ENCODE measurements around the gene DCD. TPM values are rescaled to one million over a fixed set of nuclear protein-coding genes. Genes with fewer than 3 reads are reported as not detected.

The DCD gene
- total RNA-seq, 1 experiment from 2014 or later: not detected

DNA sequence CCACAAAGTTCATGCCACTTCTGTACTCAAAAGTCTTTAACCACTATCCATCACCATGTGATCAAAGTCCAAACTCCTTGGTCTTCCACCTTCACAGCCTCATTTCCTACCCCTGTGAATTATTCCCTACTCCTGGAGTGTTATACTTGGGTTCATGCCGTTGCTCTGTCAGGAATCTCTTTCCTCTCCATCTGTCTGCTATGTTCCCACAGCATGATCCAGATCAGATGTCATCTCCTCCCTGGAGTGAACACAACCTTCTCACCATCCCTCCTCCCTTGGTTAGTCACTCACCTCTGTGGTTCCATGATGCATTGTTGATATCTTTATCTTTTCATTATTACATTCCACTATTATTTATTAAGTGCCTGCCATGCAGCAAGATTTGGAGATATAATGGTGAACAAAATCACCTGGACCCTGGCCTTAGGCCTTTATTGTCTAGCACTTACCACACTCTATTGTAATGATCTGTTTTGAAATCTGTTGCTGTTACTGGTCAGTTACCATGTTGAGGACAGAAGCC, 35.9 kb downstream of the DCD start:
- CTCF ChIA-PET: no interaction called here

DNA sequence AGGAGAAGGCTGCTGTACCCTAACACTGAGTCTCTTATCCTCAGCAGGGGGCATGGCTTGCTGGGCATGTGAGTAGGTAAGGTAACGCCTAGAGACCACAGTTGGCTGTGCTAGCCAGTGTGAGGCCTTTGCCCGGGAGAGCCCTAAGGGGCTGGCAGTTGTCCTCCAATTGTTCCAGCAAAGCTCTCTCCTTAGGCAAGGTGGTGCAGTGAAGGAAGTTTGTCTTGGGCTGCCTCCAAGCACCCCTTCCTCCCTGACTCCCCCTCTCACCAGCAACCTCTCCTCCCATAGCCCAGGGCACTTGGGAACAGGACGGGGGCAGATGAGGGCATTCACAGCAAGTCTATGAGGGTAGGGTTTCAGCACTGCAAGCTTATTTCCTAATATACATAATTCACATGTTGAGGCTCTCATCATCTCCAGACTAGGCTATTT, 36.4 kb downstream of the DCD start:
- Histone ChIP-seq H3K9me3 (ENCODE audit: low read depth, low read length, poor library complexity, severe bottlenecking) (no peaks in the 10 kb centered on the region), H3K27me3 (replicated peaks; ENCODE audit: insufficient read depth, low read depth, low read length, poor library complexity) (no peaks in the 10 kb centered on the region), H3K4me1 (ENCODE audit: insufficient read depth, low read length, poor library complexity, severe bottlenecking) (peaks cover 11% of the 10 kb centered on the region), H3K27ac (ENCODE audit: low read depth, low read length, poor library complexity, severe bottlenecking) (no peak overlapping the region), H3K36me3 (ENCODE audit: insufficient read depth, low read length, poor library complexity, severe bottlenecking) (no peaks in the 10 kb centered on the region), H3K4me3 (ENCODE audit: low read depth, low read length, poor library complexity, severe bottlenecking) (no peak overlapping the region)
- DNase-seq (ENCODE audit: low spot score): no peak
- ChIA-PET POLR2A (ENCODE audit: low non-redundant PET) (no interaction called here), CTCF (no interaction called here)
- TF ChIP-seq EZH2 (IDR thresholded peaks at IDR 0.05; ENCODE audit: borderline replicate concordance, low read depth, low read length, poor library complexity, severe bottlenecking): no peak
- TF ChIP-seq, protein P1, sequence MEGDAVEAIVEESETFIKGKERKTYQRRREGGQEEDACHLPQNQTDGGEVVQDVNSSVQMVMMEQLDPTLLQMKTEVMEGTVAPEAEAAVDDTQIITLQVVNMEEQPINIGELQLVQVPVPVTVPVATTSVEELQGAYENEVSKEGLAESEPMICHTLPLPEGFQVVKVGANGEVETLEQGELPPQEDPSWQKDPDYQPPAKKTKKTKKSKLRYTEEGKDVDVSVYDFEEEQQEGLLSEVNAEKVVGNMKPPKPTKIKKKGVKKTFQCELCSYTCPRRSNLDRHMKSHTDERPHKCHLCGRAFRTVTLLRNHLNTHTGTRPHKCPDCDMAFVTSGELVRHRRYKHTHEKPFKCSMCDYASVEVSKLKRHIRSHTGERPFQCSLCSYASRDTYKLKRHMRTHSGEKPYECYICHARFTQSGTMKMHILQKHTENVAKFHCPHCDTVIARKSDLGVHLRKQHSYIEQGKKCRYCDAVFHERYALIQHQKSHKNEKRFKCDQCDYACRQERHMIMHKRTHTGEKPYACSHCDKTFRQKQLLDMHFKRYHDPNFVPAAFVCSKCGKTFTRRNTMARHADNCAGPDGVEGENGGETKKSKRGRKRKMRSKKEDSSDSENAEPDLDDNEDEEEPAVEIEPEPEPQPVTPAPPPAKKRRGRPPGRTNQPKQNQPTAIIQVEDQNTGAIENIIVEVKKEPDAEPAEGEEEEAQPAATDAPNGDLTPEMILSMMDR (conservative IDR thresholded peaks at IDR 0.05; ENCODE audit: low read depth, low read length): no peak
- intact Hi-C loops (cut with micrococcal nuclease; ENCODE audit: unreplicated experiment): no loop called here
- BruUV-seq (replicated peaks): no TSS peak

More for the DNA sequence above, 35.9 kb downstream of the DCD start:
- TF ChIP-seq EZH2 (IDR thresholded peaks at IDR 0.05; ENCODE audit: borderline replicate concordance, low read depth, low read length, poor library complexity, severe bottlenecking): no peak
- TF ChIP-seq, protein P1 (conservative IDR thresholded peaks at IDR 0.05; ENCODE audit: low read depth, low read length): no peak
- Histone ChIP-seq H3K27me3 (replicated peaks; ENCODE audit: insufficient read depth, low read depth, low read length, poor library complexity) (no peaks in the 10 kb centered on the region), H3K9me3 (ENCODE audit: low read depth, low read length, poor library complexity, severe bottlenecking) (no peaks in the 10 kb centered on the region), H3K27ac (ENCODE audit: low read depth, low read length, poor library complexity, severe bottlenecking) (no peak overlapping the region), H3K36me3 (ENCODE audit: insufficient read depth, low read length, poor library complexity, severe bottlenecking) (no peaks in the 10 kb centered on the region), H3K4me1 (ENCODE audit: insufficient read depth, low read length, poor library complexity, severe bottlenecking) (peaks cover 11% of the 10 kb centered on the region), H3K4me3 (ENCODE audit: low read depth, low read length, poor library complexity, severe bottlenecking) (no peak overlapping the region)
- DNase-seq (ENCODE audit: low spot score): no peak
- intact Hi-C loops (cut with micrococcal nuclease; ENCODE audit: unreplicated experiment): no loop called here
- POLR2A ChIA-PET (ENCODE audit: low non-redundant PET): no interaction called here
- BruUV-seq (replicated peaks): no TSS peak

DNA sequence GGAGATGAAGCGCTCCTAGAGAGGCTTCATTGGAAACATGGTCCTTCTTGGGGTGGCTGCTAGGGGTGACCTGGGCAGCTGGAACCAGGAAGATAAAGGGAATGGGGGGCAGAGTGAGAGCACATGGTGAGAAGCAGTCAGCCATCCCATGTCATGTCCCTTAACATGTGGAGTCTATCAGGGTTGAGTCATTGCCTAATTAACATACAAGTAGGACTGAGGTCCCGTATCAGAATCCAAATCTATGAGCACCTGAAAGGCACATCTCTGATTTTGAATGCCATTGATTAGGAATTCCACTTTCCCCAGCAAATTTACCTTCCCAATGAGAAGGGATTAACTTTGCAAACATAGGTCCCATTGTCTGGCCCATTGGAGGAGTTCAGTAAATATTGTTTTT, 39.4 kb downstream of the DCD start:
- H3K4me1 ChIP-seq (ENCODE audit: insufficient read depth, low read length, poor library complexity, severe bottlenecking): peaks cover 15% of the 10 kb centered on the region
- DNase-seq (ENCODE audit: low spot score): no peak
- POLR2A ChIA-PET (ENCODE audit: low non-redundant PET): interaction anchor here (0.6 kb wide), 1 partner anchor 98 kb away, joined by 3 read pairs; no protein-coding TSS in a partner anchor
- no peaks in the 10 kb centered on the region for H3K9me3 ChIP-seq (ENCODE audit: low read depth, low read length, poor library complexity, severe bottlenecking)
- TF ChIP-seq, protein P1 (conservative IDR thresholded peaks at IDR 0.05; ENCODE audit: low read depth, low read length): no peak
- no peak for TF ChIP-seq EZH2 (IDR thresholded peaks at IDR 0.05; ENCODE audit: borderline replicate concordance, low read depth, low read length, poor library complexity, severe bottlenecking)
- H3K36me3 ChIP-seq (ENCODE audit: insufficient read depth, low read length, poor library complexity, severe bottlenecking): no peaks in the 10 kb centered on the region
- intact Hi-C loops (cut with micrococcal nuclease; ENCODE audit: unreplicated experiment): no loop called here
- no TSS peak for BruUV-seq (replicated peaks)
- no peak overlapping the region for H3K4me3 ChIP-seq (ENCODE audit: low read depth, low read length, poor library complexity, severe bottlenecking)
- no peaks in the 10 kb centered on the region for H3K27me3 ChIP-seq (replicated peaks; ENCODE audit: insufficient read depth, low read depth, low read length, poor library complexity)
- CTCF ChIA-PET: no interaction called here
- H3K27ac ChIP-seq (ENCODE audit: low read depth, low read length, poor library complexity, severe bottlenecking): no peak overlapping the region

Data from A673 (cell line).